Neural cell (in vitro differentiated cells): ENCODE data around the gene FGF4. TPM values are rescaled to one million over a fixed set of nuclear protein-coding genes. Genes with fewer than 3 reads are reported as not detected.

ENCODE experiments used
- H2AFZ ChIP-seq: fragments of 200-600, 300-800 bp; sonication (generic), shearing (Covaris generic); 2 replicates; pipeline ENCODE4 v1.6.0; 2014; ENCODE audit warnings: low read depth, mild to moderate bottlenecking, antibody characterized with exemption, low read length, moderate library complexity
- H3F3A ChIP-seq: fragments of 200-600 bp; shearing (Covaris generic); 2 replicates; pipeline ENCODE4 v1.6.1; 2016; ENCODE audit warnings: mild to moderate bottlenecking, moderate library complexity, mixed read lengths, antibody characterized with exemption, low read length; ENCODE audit not compliant: insufficient read depth, poor library complexity, severe bottlenecking
- H3K27ac ChIP-seq: fragments of 200-600, 300-800 bp; sonication (generic), shearing (Covaris generic); 2 replicates; pipeline ENCODE4 v1.5.1; 2014; ENCODE audit warnings: mild to moderate bottlenecking, low read length, moderate library complexity
- H3K27me3 ChIP-seq: fragments of 300-800, 200-600 bp; sonication (generic), shearing (Covaris generic); 2 replicates; pipeline ENCODE4 v1.6.0; 2014; ENCODE audit warnings: mild to moderate bottlenecking, low read depth, low read length, moderate library complexity; ENCODE audit not compliant: insufficient read depth
- H3K36me3 ChIP-seq: fragments of 300-800, 200-600 bp; sonication (generic), shearing (Covaris generic); 2 replicates; pipeline ENCODE4 v1.5.1; 2014; ENCODE audit warnings: mild to moderate bottlenecking, antibody characterized with exemption, low read length, moderate library complexity; ENCODE audit not compliant: insufficient read depth
- H3K4me2 ChIP-seq: fragments of 300-800, 200-600 bp; sonication (generic), shearing (Covaris generic); 2 replicates; pipeline ENCODE4 v1.6.0; 2014; ENCODE audit warnings: mild to moderate bottlenecking, low read length
- H3K4me3 ChIP-seq: fragments of 300-800, 200-600 bp; sonication (generic), shearing (Covaris generic); 2 replicates; pipeline ENCODE4 v1.5.1; 2014; ENCODE audit warnings: mild to moderate bottlenecking, low read length, moderate library complexity
- H3K79me2 ChIP-seq: fragments of 200-600 bp; shearing (Covaris generic); replicated peaks from 2 replicates; pipeline ENCODE4 v1.6.0; 2014; ENCODE audit warnings: mild to moderate bottlenecking, low read length, moderate library complexity; ENCODE audit not compliant: insufficient read depth
- H3K9ac ChIP-seq: fragments of 300-800, 200-600 bp; sonication (generic), shearing (Covaris generic); 2 replicates; pipeline ENCODE4 v1.6.1; 2016; ENCODE audit warnings: mild to moderate bottlenecking, low read length, mixed read lengths
- H3K9me2 ChIP-seq: fragments of 200-600 bp; shearing (Covaris generic); 2 replicates; pipeline ENCODE4 v1.6.1; 2016; ENCODE audit warnings: mild to moderate bottlenecking, low read length, mixed read lengths; ENCODE audit not compliant: insufficient read depth
- H3K9me3 ChIP-seq: fragments of 200-600, 300-800 bp; sonication (generic), shearing (Covaris generic); 2 replicates; pipeline ENCODE4 v1.6.1; 2016; ENCODE audit warnings: mild to moderate bottlenecking, mixed run types, low read length, moderate library complexity, mixed read lengths
- H4K20me1 ChIP-seq: fragments of 200-600 bp; shearing (Covaris generic); 2 replicates; pipeline ENCODE4 v1.6.1; 2016; ENCODE audit warnings: mild to moderate bottlenecking, mixed run types; ENCODE audit not compliant: insufficient read depth
- CTCF ChIP-seq: fragments of 450-650 bp; IDR thresholded peaks from 2 replicates; pipeline ENCODE4 v1.5.1; 2014; ENCODE audit warnings: antibody characterized with exemption, mild to moderate bottlenecking, moderate library complexity; ENCODE audit not compliant: poor library complexity, severe bottlenecking
- EP300 ChIP-seq: fragments of 450-650 bp; conservative IDR thresholded peaks from 2 replicates; pipeline ENCODE4 v1.6.1; 2014; ENCODE audit warnings: antibody characterized with exemption, mild to moderate bottlenecking, moderate library complexity; ENCODE audit not compliant: poor library complexity, severe bottlenecking
- EZH2 ChIP-seq: fragments of 200-600, 300-800 bp; shearing (Covaris generic), sonication (generic); IDR thresholded peaks from 2 replicates; pipeline ENCODE4 v1.6.1; 2014; ENCODE audit warnings: antibody characterized with exemption, low read length, borderline replicate concordance, mild to moderate bottlenecking; ENCODE audit not compliant: insufficient read depth, poor library complexity, severe bottlenecking
- MXI1 ChIP-seq: fragments of 450-650 bp; conservative IDR thresholded peaks from 2 replicates; pipeline ENCODE4 v1.6.1; 2014; ENCODE audit warnings: antibody characterized with exemption, mild to moderate bottlenecking; ENCODE audit not compliant: poor library complexity, severe bottlenecking
- POLR2AphosphoS5 ChIP-seq: IDR thresholded peaks from 2 replicates; pipeline ENCODE4 v1.6.1; 2012
- RAD21 ChIP-seq: fragments of 450-650 bp; conservative IDR thresholded peaks from 2 replicates; pipeline ENCODE4 v1.6.1; 2014; ENCODE audit warnings: antibody characterized with exemption, mild to moderate bottlenecking, moderate library complexity
- REST ChIP-seq: IDR thresholded peaks from 2 replicates; pipeline ENCODE4 v1.6.1; 2012; ENCODE audit warnings: borderline replicate concordance
- SMC3 ChIP-seq: fragments of 450-650 bp; conservative IDR thresholded peaks from 2 replicates; pipeline ENCODE4 v1.6.1; 2014; ENCODE audit warnings: antibody characterized with exemption, mild to moderate bottlenecking, moderate library complexity; ENCODE audit not compliant: poor library complexity
- TAF1 ChIP-seq: IDR thresholded peaks from 2 replicates; pipeline ENCODE4 v1.6.1; 2012; ENCODE audit warnings: low read depth
- polyA plus RNA-seq: library from polyadenylated mRNA; depleted of rRNA; stranded (reverse); fragments of >200 nt; gene quantifications from 2 replicates; pipeline ENCODE4 v1.2.3, GENCODE V29; 2014

Gene FGF4
- polyA plus RNA-seq, 1 donor from 2014 or later, result not detected

- TF ChIP-seq SMC3 (no peak), MXI1 (no peak)
- Histone ChIP-seq H3F3A (no peaks in the 10 kb centered on the region), H3K36me3 (no peaks in the 10 kb centered on the region), H3K4me2 (no peak overlapping the region), H3K79me2 (peaks cover 4% of the 10 kb centered on the region), H3K27ac (no peak overlapping the region), H3K9me2 (no peaks in the 10 kb centered on the region), H2AFZ (no peak overlapping the region), H3K9ac (no peak overlapping the region), H3K27me3 (peaks cover 23% of the 10 kb centered on the region), H3K4me3 (no peak overlapping the region), H4K20me1 (no peaks in the 10 kb centered on the region), H3K9me3 (no peaks in the 10 kb centered on the region)
Measured at GRCh38 chr11:69812946-69813345, 37.8 kb upstream of the FGF4 start.

GRCh38 chr11:69812256-69812655, 37.1 kb upstream of the FGF4 start:
- H3K27me3 ChIP-seq, result peaks cover 16% of the 10 kb centered on the region
- H3K9me2 ChIP-seq, result no peaks in the 10 kb centered on the region
- no peak for TF ChIP-seq EZH2
- TF ChIP-seq POLR2AphosphoS5, result no peak
- TF ChIP-seq SMC3, result no peak
- no peak for TF ChIP-seq EP300
- TF ChIP-seq TAF1, result no peak
- no peak for TF ChIP-seq MXI1
- TF ChIP-seq RAD21, result no peak
- TF ChIP-seq CTCF, result no peak
- TF ChIP-seq REST, result no peak

GRCh38 chr11:69811431-69811830, 36.3 kb upstream of the FGF4 start:
- H3K27me3 ChIP-seq, result peaks cover 8% of the 10 kb centered on the region
- H3K4me2 ChIP-seq, result no peak overlapping the region
- H3K79me2 ChIP-seq, result peaks cover 2% of the 10 kb centered on the region
- no peaks in the 10 kb centered on the region for H3K9me3 ChIP-seq
- H3K9ac ChIP-seq, result no peak overlapping the region
- no peak overlapping the region for H3K27ac ChIP-seq
- no peaks in the 10 kb centered on the region for H4K20me1 ChIP-seq
- TF ChIP-seq MXI1 (no peak), POLR2AphosphoS5 (no peak), REST (no peak), RAD21 (no peak), EZH2 (no peak), TAF1 (no peak), SMC3 (no peak), CTCF (no peak), EP300 (no peak)
- H2AFZ ChIP-seq, result no peak overlapping the region
- no peaks in the 10 kb centered on the region for H3F3A ChIP-seq
- no peaks in the 10 kb centered on the region for H3K36me3 ChIP-seq
- H3K4me3 ChIP-seq, result no peak overlapping the region
- no peaks in the 10 kb centered on the region for H3K9me2 ChIP-seq

More at GRCh38 chr11:69812256-69812655, 37.1 kb upstream of the FGF4 start:
- no peak overlapping the region for H3K27ac ChIP-seq
- no peak overlapping the region for H3K4me2 ChIP-seq
- no peaks in the 10 kb centered on the region for H3K36me3 ChIP-seq
- H4K20me1 ChIP-seq, result no peaks in the 10 kb centered on the region
- no peaks in the 10 kb centered on the region for H3F3A ChIP-seq
- no peak overlapping the region for H3K9ac ChIP-seq
- H2AFZ ChIP-seq, result no peak overlapping the region
- H3K79me2 ChIP-seq, result peaks cover 4% of the 10 kb centered on the region
- no peak overlapping the region for H3K4me3 ChIP-seq
- H3K9me3 ChIP-seq, result no peaks in the 10 kb centered on the region
